Adrenal gland (tissue), 5 donors: ENCODE data around the gene CPM.

Source experiments
- CTCF ChIP-seq, 6 experiments: fragments of 450-650 bp in 4 of 6; fragments of 200-600 bp in 2 of 6; sonication (generic) in 1 of 6; IDR thresholded peaks; 1 replicate in 5 of 6; 2 replicates in 1 of 6; pipeline versions ENCODE4 v1.5.1 to v1.8.0; 2016 to 2021; ENCODE audit warnings: antibody characterized with exemption in 6 of 6, mild to moderate bottlenecking in 2 of 6, moderate library complexity in 1 of 6
- POLR2A ChIP-seq, 2 donors: fragments of 450-650 bp; IDR thresholded peaks; one replicate each; pipeline ENCODE4 v1.6.1; 2017; ENCODE audit warnings: antibody characterized with exemption in 2 of 2, mild to moderate bottlenecking in 2 of 2, moderate library complexity in 1 of 2
- donor health status: DM: no; HTN: no; CAD: no.

DNA sequence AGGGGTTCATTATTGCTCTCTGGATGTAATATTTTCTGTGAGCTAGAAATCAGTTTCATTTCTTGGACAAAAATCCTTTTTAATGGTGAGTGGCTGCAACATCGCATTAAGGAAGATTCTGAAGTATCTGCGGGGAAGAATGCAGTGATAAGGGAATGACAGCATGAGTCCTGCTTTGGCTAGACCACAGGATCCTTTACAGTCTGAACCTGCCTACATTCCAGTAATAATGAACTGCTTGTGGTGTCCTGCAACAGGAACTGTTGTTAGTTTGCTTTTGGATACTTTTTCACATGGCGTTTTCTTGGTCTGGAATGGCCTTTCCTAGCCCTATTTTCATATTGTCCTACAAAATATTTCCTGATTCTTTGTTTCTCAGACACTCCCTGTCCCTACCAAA lies 109.3 kb downstream of the CPM start:
- TF ChIP-seq CTCF (IDR thresholded peaks at IDR 0.05) (no peak), POLR2A (IDR thresholded peaks at IDR 0.05) (no peak)
